HG02970 (cell line): Measurements from ENCODE around the gene CCDC61.

Experiments used
- ATAC-seq: cut with Tn5 transposase; IDR thresholded peaks from one replicate; pipeline ENCODE4 v1.9.1; 2021; ENCODE audit warnings: mild to moderate bottlenecking, moderate library complexity, moderate number of reproducible peaks; ENCODE audit not compliant: unreplicated experiment, low FRiP score

CCDC61 gene

DNA sequence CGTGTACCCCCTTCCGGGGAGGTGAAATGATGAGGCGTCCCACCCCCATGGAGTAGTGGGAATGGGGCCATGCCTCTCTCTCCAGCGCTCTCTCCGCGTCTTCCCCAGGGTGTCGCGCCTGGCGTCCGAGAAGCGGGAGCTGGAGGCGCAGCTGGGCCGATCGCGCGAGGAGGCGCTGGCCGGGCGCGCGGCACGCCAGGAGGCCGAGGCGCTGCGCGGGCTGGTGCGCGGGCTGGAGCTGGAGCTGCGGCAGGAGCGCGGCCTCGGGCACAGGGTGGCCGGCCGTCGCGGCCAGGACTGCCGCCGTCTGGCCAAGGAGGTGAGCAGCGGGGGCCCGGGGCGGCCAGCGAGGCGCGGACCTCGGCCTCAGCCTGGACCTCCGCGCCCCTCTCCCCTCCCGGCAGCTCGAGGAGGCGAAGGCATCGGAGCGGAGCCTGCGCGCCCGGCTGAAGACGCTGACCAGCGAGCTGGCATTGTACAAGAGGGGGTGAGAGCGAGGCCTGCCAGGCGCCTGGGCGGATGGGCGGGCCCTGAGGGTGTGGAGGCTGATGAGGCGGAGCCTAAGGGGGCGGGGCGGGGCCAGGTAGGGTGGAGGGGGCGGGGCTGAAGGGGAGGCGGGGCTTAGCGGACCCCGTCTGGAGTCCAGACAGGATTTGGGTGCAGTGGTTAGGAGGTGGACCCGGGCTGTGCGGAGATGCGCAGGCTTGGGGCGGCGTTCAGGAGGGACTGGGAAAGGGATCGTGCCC, 19.8 kb downstream of the CCDC61 start:
- no peak for ATAC-seq

GRCh38 chr19:46015687-46016425, 20.6 kb downstream of the CCDC61 start:
- ATAC-seq, result no peak

GRCh38 chr19:46016426-46017094, 21.3 kb downstream of the CCDC61 start:
- ATAC-seq, result peak; percentile 55

GRCh38 chr19:46017095-46017429, 21.8 kb downstream of the CCDC61 start:
- ATAC-seq, result no peak

GRCh38 chr19:46017874-46018675, 22.8 kb downstream of the CCDC61 start:
- no peak for ATAC-seq

- ATAC-seq, result no peak
Measured at GRCh38 chr19:46018729-46019251, 23.5 kb downstream of the CCDC61 start.

DNA sequence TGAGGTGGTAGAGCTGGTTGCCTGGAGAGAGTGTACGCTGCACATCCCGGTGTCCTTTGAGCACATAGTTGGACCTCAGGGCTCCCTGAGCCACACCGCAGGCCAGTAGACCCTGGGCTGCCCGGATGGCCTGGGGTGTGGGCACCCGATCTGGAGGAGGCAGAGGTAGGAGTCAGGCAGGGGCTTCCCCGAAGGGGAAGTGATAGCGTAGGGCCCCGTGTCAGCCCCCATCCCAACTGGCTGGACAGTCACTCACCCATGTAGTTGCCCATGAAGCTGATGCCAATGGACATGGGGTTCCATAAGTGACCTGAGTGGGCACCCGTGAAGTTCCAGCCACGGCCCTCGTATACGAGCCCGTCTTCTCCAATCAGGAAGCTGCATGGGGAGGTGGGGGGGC, 24.0 kb downstream of the CCDC61 start:
- ATAC-seq, result no peak

DNA sequence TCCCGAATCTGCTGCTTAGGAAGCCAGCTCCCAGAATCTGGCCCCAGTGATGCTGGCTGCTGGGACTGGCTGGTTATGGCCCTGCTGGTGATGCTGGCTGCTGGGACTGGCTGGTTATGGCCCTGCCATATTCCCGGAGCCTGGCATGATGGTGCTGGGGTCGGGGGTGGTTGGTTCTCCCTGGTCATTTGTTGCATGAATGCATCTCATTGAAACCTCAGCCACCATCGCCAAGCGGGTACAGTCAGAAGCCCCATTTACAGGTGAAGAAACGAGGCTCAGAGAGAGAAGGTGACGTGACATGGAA, 25.5 kb downstream of the CCDC61 start:
- no peak for ATAC-seq

DNA sequence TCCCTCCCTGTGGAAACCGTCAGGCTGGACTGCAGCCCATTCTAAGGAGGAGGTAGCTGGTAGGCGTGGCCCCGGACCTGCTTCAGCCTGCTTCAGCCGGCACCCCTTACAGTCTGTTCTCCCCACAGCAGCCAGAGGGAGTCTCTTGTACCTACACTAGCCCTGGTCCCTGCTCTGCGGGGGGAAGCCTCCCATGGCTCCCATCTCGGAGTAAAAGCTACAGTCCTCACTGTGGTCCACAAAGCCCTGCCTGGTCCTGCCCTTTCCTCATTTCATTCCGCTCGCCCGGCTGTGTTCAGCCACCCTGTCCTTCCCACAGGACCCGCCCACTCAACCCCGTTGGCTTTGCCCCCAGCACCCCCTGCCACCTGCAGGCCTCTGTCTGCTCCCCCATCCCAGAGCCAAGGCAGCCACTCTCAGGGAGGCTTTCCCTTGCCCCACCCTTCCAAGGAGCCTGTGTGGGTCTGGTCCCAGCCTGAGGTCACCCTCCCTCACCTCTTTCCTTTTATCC, 26.3 kb downstream of the CCDC61 start:
- no peak for ATAC-seq

- ATAC-seq, result no peak
Measured at GRCh38 chr19:46022061-46022430, 26.8 kb downstream of the CCDC61 start.

DNA sequence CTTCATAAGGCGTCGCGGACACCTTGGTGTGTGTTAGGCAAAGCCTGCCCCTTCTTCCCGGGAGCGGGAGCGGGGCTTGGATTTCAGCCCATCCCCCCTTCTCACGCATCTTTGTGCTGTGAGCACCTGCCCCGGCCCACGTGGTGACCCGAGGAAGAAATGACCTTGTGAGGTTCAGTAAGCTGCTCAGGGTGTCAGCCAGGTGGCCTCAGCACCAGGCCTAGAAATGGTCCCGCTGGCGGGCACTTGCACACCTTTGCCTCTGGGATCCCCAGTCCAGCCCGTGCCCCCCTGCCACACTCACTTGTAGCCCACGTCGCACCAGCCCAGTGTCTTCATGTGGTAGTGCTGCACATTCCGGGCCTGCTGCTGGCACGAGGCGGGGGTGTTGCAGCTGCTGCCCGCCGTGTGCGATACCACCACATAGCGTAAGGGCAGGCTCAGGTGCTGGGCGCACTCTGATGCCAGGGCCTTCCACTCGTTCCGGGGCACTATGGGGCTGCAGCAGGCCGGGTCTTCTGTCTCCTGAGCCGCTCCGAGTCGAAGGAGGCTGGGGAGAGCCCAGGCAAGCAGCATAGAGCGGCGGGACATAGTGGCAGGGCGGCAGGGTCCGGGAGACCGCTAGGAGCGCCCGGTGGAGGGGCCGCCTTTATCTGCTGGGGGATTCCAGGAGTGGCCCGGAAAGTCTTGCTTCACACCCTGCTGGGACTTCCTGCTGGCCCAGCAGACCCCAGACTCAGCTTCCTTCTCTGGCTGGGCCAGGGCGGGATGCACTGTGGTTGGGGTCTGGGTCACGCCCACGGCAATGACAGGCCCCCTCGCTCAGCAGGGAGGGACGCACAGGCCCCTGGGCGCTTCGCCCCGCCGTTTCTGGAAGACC, 27.4 kb downstream of the CCDC61 start, which contains the start of gene PGLYRP1:
Gene PGLYRP1 (minus strand): TSS at position 623 of the 880 bp plus-strand sequence. CDS start 32 bp downstream, at position 591.
- ATAC-seq, result no peak

DNA sequence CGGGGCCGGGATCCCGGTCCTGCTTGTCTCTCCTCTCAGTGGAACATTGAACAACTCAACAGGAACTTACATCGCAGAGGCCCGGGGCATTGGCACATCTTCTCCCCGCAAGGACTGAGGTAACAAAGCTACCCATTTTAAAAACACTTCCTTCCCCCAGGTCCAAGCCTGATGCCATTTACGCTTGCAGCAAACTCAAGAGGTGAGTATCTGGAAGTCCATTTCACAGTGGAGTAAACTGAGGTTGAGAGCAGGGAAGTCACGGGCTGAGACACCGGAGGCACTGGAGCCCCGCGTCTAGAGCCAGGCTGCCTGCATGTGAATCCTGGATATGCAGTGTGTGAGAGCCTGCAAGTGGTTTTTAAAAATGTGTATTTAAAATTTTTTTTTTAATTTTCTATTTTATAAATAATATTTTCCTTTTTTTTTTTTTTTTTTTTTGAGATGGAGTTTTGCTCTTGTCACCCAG, 28.1 kb downstream of the CCDC61 start:
- ATAC-seq, result no peak

DNA sequence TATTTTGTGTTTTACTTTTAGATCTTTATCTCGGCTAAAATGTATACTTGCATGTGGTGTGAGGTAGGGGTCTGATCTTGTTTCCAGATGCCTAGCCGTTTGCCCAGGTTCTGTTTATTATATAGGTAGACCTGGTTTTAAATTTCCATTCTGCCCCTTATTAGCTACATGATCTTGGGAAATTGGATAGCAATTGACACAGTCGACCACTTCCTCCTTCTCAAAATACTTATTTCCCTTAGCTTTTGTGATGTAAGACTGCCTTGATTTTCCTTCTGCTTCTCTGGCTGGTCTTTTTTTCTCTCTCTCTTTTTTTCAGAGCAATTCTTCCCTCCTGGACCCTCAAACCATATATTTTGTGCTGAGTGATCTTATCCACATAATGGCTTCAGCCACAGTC, 30.6 kb downstream of the CCDC61 start:
- no peak for ATAC-seq

DNA sequence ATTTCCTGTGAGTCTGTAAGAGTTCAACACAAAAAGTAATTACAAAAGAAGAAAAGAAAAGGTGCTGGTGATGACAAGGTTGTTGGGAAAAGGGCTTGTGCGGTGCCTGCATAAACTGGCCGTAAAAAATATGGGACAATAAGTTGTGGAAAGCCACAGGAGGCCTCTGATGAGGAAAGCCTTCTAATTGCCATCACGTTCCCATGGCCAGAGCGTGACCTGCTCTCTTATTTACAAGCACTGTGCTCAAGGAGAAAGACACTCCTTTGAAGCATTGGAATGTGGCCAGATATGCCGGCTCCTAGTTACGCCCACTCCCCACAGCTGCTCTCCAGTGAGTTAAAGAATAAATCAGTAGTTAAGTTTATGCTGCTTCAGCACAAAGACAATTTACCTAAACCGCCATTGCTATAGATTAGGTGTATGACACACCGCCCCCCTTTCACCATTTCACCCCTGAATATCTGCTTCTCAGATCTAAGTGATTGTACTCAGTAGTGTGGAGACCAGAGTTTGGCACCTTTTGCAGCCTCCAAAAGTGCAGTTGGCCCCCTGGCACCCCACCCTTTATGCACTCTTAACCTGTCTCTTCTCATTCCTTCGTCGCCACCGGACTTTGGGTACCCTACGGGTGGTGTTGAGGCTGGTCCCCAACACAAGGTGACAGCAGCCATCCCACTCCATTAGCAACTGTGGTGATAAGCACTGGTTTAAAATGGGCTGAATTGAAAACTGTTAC, 35.7 kb downstream of the CCDC61 start:
- no peak for ATAC-seq

GRCh38 chr19:46031781-46032596, 36.7 kb downstream of the CCDC61 start:
- no peak for ATAC-seq

DNA sequence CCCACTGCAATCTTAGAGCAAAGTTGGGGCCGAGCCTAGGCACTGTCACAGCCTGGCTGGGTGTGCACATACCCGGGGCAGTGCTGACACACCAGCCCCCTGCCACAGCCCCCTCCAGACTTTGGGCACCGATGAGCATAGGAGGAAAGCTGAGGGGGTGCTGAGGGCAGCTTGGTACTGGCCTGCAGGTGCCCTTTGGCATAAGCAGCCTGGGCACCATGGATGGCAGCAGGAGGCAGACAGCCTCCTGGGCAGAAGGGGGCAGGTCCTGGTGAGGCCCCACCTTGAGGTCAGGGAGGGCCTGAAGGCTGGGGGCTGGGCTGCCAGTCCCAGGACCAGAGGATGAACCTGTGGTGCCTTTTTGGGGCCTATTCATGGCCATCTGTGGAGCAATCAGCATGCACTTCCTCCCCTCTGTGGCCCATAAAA, 37.3 kb downstream of the CCDC61 start:
- ATAC-seq, result no peak

DNA sequence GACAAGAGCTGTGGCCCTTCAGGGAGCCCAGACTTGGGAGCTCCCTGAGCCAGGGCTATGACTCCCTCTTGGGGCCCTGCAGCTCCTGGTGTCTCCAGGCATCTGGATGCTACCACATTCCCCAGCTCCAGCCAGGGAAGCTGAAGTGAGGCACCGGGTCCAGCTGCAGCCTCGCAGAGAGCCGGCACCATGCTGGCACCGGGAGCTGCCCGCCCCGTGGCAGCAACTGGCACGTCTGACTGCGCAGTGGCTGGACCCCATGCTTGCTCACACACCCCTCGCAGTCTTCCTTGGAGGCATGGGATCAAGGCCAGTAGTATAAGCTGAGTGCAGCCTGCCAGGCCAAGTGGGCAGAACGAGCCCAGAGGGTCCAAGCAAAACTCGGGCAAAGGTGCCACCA, 38.1 kb downstream of the CCDC61 start:
- ATAC-seq, result no peak

GRCh38 chr19:46035546-46035945, 40.3 kb downstream of the CCDC61 start:
- ATAC-seq, result no peak
